SK-N-SH treated with all-trans-retinoic acid at 6 μM for 48 hours (cell line): Measurements from ENCODE around the gene CDKN2A.

Source experiments
- ARNTL ChIP-seq: fragments of 450-650 bp; formaldehyde crosslinking; IDR thresholded peaks from 2 replicates; pipeline ENCODE4 v1.5.0; 2020; ENCODE audit warnings: low read depth, mild to moderate bottlenecking, moderate library complexity, borderline replicate concordance
- CREB5 ChIP-seq: fragments of 250-450 bp; sonication (Bioruptor Pico); IDR thresholded peaks from 2 replicates; pipeline ENCODE4 v1.5.1; 2020; ENCODE audit warnings: low read depth, mild to moderate bottlenecking, moderate library complexity
- CSRNP3 ChIP-seq: fragments of 250-450 bp; sonication (Bioruptor Pico); IDR thresholded peaks from 2 replicates; pipeline ENCODE4 v1.5.1; 2021; ENCODE audit warnings: mild to moderate bottlenecking, moderate library complexity
- OSR1 ChIP-seq: fragments of 250-450 bp; sonication (Bioruptor Pico); IDR thresholded peaks from 2 replicates; pipeline ENCODE4 v1.8.0; 2022; ENCODE audit warnings: moderate library complexity, mild to moderate bottlenecking, inconsistent platforms
- PPARA ChIP-seq: fragments of 250-450 bp; sonication (Bioruptor Pico); IDR thresholded peaks from 2 replicates; pipeline ENCODE4 v1.5.0; 2020; ENCODE audit warnings: mild to moderate bottlenecking, borderline replicate concordance
- RARB ChIP-seq: fragments of 250-450 bp; sonication (Bioruptor Pico); IDR thresholded peaks from 2 replicates; pipeline ENCODE4 v1.8.0; 2021; ENCODE audit warnings: mild to moderate bottlenecking, moderate library complexity
- SNAI2 ChIP-seq: fragments of 250-450 bp; sonication (Bioruptor Pico); IDR thresholded peaks from 2 replicates; pipeline ENCODE4 v1.5.0; 2020; ENCODE audit warnings: mild to moderate bottlenecking, moderate library complexity
- ZFP3 ChIP-seq: fragments of 250-450 bp; sonication (Bioruptor Pico); IDR thresholded peaks from 2 replicates; pipeline ENCODE4 v1.5.0; 2020; ENCODE audit warnings: mild to moderate bottlenecking, moderate library complexity
- ZNF565 ChIP-seq: fragments of 450-650 bp; formaldehyde crosslinking; conservative IDR thresholded peaks from 2 replicates; pipeline ENCODE4 v1.5.0; 2020; ENCODE audit warnings: low read depth, mild to moderate bottlenecking, moderate library complexity

GRCh38 chr9:22031655-22032411 lies 37.6 kb upstream of the CDKN2A start:
- TF ChIP-seq CREB5 (CRISPR knock-in tag) (no peak), RARB (CRISPR knock-in tag) (no peak), PPARA (no peak), ZFP3 (no peak), ZNF565 (CRISPR knock-in tag) (no peak), OSR1 (CRISPR knock-in tag) (no peak), ARNTL (CRISPR knock-in tag) (no peak), CSRNP3 (CRISPR knock-in tag) (no peak), SNAI2 (CRISPR knock-in tag) (no peak)
